Gastrocnemius medialis (tissue), 4 donors: Measurements from ENCODE around the gene CCR4.

Experiments used
- CTCF ChIP-seq, 5 experiments: fragments of 450-650 bp in 3 of 5; fragments of 200-600 bp in 2 of 5; sonication (generic) in 2 of 5; IDR thresholded peaks in 4 of 5; conservative IDR thresholded peaks in 1 of 5; 1 replicate in 4 of 5; 2 replicates in 1 of 5; pipeline ENCODE4 v1.5.1; 2016 to 2019; ENCODE audit warnings: antibody characterized with exemption in 5 of 5, mild to moderate bottlenecking in 3 of 5, moderate library complexity in 3 of 5
- POLR2A ChIP-seq, 2 donors: fragments of 450-650 bp; IDR thresholded peaks; one replicate each; pipeline ENCODE4 v1.6.1; 2017; ENCODE audit warnings: antibody characterized with exemption in 2 of 2, mild to moderate bottlenecking in 2 of 2, moderate library complexity in 2 of 2

- no peak for TF ChIP-seq CTCF (IDR thresholded peaks at IDR 0.05 in 4 of 5, conservative IDR thresholded peaks at IDR 0.05 in 1 of 5)
- TF ChIP-seq POLR2A (IDR thresholded peaks at IDR 0.05) = no peak
These were observed 6.3 kb upstream of the CCR4 start for GRCh38 chr3:32945136-32945535.
